ENCODE measurements around the gene LGALS7B. TPM values are rescaled to one million over a fixed set of nuclear protein-coding genes. Genes with fewer than 3 reads are reported as not detected.

The LGALS7B gene
- total RNA-seq, 2 donors from 2014 or later, result 2.0 TPM; not detected in 1

GRCh38 chr19:38830039-38830733 lies 41.2 kb downstream of the LGALS7B start:
- Histone ChIP-seq H3K9me3 (no peaks in the 10 kb centered on the region), H3K27me3 (replicated peaks; ENCODE audit: insufficient read depth) (no peaks in the 10 kb centered on the region), H3K27ac (no peak overlapping the region), H3K4me1 (ENCODE audit: control insufficient read depth in 1 of 2, low read depth in 2 of 2) (peaks cover 6 to 33% of the 10 kb centered on the region in 2 donors), H3K36me3 (peaks cover 11% of the 10 kb centered on the region), H3K4me3 (no peak overlapping the region)
- no peak for DNase-seq (ENCODE audit: low spot score)
- no peak for TF ChIP-seq CTCF (IDR thresholded peaks at IDR 0.05)
- ATAC-seq (ENCODE audit: insufficient number of reproducible peaks, low FRiP score, low read depth), result no peak

GRCh38 chr19:38831142-38831605 lies 42.2 kb downstream of the LGALS7B start:
- H3K27ac ChIP-seq, result peak overlapping the region; percentile 70 to 91
- H3K9me3 ChIP-seq, result no peaks in the 10 kb centered on the region
- no peak for TF ChIP-seq CTCF (IDR thresholded peaks at IDR 0.05)
- H3K4me1 ChIP-seq (ENCODE audit: control insufficient read depth in 1 of 2, low read depth in 2 of 2), result peaks cover 6 to 43% of the 10 kb centered on the region in 2 donors
- no peaks in the 10 kb centered on the region for H3K27me3 ChIP-seq (replicated peaks; ENCODE audit: insufficient read depth)
- DNase-seq (ENCODE audit: low spot score) (peak; percentile 34), ATAC-seq (ENCODE audit: insufficient number of reproducible peaks, low FRiP score, low read depth) (peak; percentile 33)
- peak overlapping the region; percentile 77 for H3K4me3 ChIP-seq
- peaks cover 7% of the 10 kb centered on the region for H3K36me3 ChIP-seq

- no peak for TF ChIP-seq CTCF (IDR thresholded peaks at IDR 0.05)
- Histone ChIP-seq H3K4me3 (no peak overlapping the region), H3K4me1 (ENCODE audit: control insufficient read depth in 1 of 2, low read depth in 2 of 2) (peaks cover 6 to 57% of the 10 kb centered on the region in 2 donors), H3K27me3 (replicated peaks; ENCODE audit: insufficient read depth) (no peaks in the 10 kb centered on the region), H3K9me3 (no peaks in the 10 kb centered on the region), H3K27ac (peak overlapping the region in 1 of 2 donors; percentile 63), H3K36me3 (peaks cover 14% of the 10 kb centered on the region)
- no peak for DNase-seq (ENCODE audit: low spot score)
- ATAC-seq (ENCODE audit: insufficient number of reproducible peaks, low FRiP score, low read depth), result no peak
Measured at GRCh38 chr19:38833092-38833425, 44.1 kb downstream of the LGALS7B start.

- ATAC-seq (ENCODE audit: insufficient number of reproducible peaks, low FRiP score, low read depth), result no peak
- Histone ChIP-seq H3K9me3 (no peaks in the 10 kb centered on the region), H3K4me3 (no peak overlapping the region), H3K27ac (peak overlapping the region; percentile 8 to 71), H3K4me1 (ENCODE audit: control insufficient read depth in 1 of 2, low read depth in 2 of 2) (peaks cover 6 to 57% of the 10 kb centered on the region in 2 donors), H3K27me3 (replicated peaks; ENCODE audit: insufficient read depth) (no peaks in the 10 kb centered on the region), H3K36me3 (peaks cover 24% of the 10 kb centered on the region)
- DNase-seq (ENCODE audit: low spot score), result no peak
- no peak for TF ChIP-seq CTCF (IDR thresholded peaks at IDR 0.05)
Measured at GRCh38 chr19:38834104-38834490, 45.1 kb downstream of the LGALS7B start.

- Histone ChIP-seq H3K27ac (peak overlapping the region; percentile 62 to 71), H3K4me1 (ENCODE audit: control insufficient read depth in 1 of 2, low read depth in 2 of 2) (peaks cover 6 to 57% of the 10 kb centered on the region in 2 donors), H3K9me3 (no peaks in the 10 kb centered on the region), H3K36me3 (peaks cover 29% of the 10 kb centered on the region), H3K27me3 (replicated peaks; ENCODE audit: insufficient read depth) (no peaks in the 10 kb centered on the region), H3K4me3 (no peak overlapping the region)
- TF ChIP-seq CTCF (IDR thresholded peaks at IDR 0.05), result no peak
- no peak for ATAC-seq (ENCODE audit: insufficient number of reproducible peaks, low FRiP score, low read depth)
- DNase-seq (ENCODE audit: low spot score), result no peak
Measured at GRCh38 chr19:38834590-38834989, 45.6 kb downstream of the LGALS7B start.
